Subcutaneous adipose tissue (tissue), 4 donors: Measurements from ENCODE around the gene TMEM217. TPM values are rescaled to one million over a fixed set of nuclear protein-coding genes. Genes with fewer than 3 reads are reported as not detected.

Experiments used
- total RNA-seq, 4 donors: library from RNA; depleted of rRNA; stranded (reverse); fragments of >200 nt; gene quantifications; one replicate each; pipeline ENCODE4 v1.1.0, GENCODE V29; 2016
- TF ChIP-seq, protein P1 (sequence below): fragments of 450-650 bp; IDR thresholded peaks from one replicate; pipeline ENCODE4 v1.5.1; 2016; ENCODE audit warnings: low read depth, mild to moderate bottlenecking, control low read depth, antibody characterized with exemption, moderate library complexity

TMEM217 gene
- total RNA-seq, 4 donors from 2014 or later = 0.34 to 0.44 TPM; not detected in 2

DNA sequence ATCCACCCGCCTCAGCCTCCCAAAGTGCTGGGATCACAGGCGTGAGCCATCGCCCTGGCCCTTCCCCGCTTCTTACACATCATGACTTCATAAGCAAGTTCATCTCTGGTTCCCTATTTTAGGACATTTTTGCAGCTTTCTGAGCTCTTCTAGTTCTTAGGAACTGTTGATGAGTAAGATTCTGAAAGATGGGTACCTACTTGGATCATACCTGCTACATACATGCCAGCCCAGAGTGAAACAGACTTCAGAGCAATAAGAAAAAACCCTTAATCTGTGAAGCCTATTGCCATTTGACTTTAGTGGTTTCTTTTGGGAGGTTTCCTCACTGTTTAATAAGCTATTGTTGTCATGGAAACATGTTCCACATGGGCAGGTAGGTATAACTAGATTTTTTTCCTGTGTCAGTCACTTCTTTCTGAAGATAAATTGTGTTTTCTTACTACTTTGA lies 27.9 kb upstream of the TMEM217 start:
- TF ChIP-seq, protein P1, sequence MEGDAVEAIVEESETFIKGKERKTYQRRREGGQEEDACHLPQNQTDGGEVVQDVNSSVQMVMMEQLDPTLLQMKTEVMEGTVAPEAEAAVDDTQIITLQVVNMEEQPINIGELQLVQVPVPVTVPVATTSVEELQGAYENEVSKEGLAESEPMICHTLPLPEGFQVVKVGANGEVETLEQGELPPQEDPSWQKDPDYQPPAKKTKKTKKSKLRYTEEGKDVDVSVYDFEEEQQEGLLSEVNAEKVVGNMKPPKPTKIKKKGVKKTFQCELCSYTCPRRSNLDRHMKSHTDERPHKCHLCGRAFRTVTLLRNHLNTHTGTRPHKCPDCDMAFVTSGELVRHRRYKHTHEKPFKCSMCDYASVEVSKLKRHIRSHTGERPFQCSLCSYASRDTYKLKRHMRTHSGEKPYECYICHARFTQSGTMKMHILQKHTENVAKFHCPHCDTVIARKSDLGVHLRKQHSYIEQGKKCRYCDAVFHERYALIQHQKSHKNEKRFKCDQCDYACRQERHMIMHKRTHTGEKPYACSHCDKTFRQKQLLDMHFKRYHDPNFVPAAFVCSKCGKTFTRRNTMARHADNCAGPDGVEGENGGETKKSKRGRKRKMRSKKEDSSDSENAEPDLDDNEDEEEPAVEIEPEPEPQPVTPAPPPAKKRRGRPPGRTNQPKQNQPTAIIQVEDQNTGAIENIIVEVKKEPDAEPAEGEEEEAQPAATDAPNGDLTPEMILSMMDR = no peak

DNA sequence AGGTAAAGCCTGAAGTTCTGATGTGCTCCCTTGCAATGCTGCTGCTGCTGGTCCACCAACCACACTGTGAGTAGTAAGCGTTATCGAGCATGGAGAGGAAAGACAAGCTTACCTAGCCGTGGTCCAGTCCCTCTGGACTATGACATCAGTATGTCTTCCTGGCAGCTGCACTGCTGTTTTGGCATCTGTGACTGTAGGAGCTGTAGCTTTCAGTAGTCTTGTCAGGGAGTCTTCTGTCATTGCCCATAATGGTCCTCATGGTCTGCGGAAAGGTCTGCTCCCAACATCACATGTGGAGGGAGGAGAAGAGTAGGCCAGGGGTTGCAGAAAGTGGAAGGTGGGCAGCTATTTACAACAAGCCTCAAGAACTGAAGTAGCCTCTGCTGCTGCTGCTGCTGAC lies 26.8 kb upstream of the TMEM217 start:
- TF ChIP-seq, protein P1 = no peak

DNA sequence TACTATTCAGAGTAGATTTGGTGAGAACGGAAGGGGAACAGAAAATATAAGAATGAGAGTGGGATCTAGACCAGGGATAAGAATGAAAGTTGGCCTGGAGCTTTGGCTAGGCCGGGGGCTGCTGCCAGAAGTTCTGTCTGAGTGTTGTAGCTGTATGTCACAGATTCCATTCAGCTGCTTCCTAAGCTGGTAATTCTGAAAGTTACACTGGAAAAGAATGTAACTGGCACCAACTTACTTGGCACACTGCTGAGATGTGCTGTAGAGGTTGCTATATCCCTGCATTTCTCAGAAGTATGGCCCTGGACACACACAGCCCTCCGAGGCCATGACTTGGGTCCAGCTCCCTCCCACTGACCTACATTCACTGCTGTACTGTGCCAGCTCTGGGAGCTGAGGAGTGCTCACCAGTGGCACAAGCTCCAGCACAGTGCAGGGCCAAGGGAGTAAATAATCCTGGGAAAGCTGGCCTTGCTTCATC lies 25.8 kb upstream of the TMEM217 start:
- TF ChIP-seq, protein P1 = no peak

DNA sequence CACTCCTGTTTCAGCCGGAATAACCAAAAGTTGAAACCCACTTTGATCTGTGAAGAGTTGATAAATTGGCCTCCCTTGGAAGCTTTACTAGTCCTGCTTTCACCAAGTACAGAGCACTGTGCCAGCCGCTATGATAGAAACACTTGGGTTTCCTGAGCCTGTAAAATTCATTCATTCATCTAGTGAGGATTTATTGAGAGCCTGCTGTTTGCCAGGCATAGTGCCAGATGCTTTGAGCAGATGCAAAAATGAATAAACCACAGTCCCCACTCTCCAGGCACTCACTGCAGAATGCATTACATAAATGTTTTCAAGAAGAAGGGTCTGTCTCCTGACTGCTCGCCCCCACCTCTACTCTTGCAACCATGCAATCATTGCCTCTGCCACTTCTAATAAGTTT lies 25.3 kb upstream of the TMEM217 start:
- TF ChIP-seq, protein P1 = no peak

DNA sequence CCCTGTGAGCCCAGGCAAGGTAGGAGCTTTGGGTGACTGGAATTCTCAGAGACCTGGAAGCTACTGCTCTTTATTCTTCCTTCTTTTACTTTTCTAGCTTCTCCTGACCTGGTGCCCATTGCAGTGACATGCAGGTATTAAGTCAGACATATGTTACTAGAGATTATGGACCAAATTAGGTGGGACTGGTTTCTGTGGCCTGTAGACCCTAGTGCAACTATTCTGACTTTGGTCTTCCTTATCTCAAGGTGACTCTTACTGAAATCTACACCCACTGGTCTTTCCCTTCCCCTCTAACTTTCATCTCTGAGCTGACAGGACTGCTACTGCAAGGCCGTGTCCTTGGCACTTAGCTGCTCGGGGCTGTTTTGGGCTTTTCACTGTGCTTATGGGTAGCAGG lies 24.4 kb upstream of the TMEM217 start:
- TF ChIP-seq, protein P1 = no peak

DNA sequence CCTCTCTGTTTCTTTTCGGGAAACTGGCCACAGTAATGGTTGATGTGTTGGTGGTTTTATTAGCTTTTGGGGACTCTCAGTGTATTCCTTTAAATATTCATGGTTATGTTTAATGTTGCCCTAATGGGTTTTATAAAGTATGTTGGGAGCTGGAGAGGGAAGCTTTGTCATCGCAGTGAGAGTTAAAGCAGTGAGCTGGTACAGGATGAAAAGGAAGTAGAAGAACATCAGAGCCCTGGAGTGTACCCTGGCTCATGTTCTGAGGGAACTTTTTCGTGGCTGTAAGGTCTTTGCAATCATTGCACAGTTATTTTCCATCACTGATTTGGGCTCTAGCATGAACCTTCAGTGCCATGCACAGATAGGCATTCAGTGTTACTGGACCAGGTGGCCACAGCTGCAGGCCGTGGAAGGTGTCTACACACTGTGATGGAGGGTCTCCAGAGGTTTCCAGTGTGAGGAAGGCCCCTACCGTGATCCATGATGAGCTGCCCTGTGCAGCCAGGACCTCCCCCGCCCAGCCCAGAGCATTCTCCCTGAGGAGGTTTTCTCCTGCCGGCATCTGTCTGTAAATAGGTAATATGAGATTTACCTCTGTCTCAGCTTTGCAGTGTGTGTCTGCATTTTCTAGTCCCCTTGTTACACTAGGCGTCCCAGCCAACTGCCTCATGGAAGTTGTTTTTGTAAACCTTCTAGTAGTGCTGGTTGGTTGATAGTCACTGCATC lies 22.4 kb upstream of the TMEM217 start:
- TF ChIP-seq, protein P1 = no peak

DNA sequence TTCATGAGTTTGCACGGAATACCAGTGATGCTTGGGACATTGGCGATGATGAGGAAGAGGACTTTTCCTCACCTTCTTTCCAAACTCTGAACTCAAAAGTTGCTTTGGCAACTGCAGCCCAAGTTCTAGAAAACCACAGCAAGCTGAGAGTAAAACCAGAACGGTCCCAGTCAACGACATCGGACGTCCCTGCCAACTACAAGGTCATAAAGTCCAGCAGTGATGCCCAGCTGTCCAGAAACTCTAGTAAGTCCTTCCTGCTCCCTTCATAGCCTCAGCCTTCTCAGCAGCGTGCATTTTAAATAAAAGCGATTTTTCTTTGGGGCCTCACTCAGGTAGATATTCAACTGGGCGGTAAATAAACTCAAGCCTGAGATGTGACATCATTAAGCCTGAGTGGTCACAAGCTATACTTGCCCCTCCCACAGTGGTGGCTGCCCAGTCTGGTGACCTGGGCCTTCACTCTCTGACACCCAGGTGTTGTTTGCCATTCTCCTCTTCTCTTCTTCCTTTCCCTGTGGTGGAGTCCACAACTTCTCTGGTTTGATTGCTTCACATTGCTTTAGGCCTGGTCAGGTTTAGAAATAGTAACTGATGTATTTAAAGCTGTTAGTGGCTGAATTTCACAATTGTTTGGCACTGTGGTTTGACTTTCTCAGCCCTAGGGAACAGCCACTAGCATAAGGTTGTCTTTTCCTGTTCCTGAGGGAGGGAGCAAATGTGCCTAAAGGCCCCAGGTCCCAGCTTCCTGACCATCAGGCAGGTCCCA lies 21.6 kb upstream of the TMEM217 start:
- TF ChIP-seq, protein P1 = no peak
